H9 (cell line): Measurements from ENCODE around the gene GLMP. TPM values are rescaled to one million over a fixed set of nuclear protein-coding genes. Genes with fewer than 3 reads are reported as not detected.

Experiments
- DNase-seq: peaks from one replicate; pipeline ENCODE4 v3.0.0-alpha.2; 2017
- H2AFZ ChIP-seq: one replicate; pipeline ENCODE4 v1.6.1; 2013; ENCODE audit warnings: mild to moderate bottlenecking, low read length, control low read depth, moderate library complexity
- H2AK5ac ChIP-seq: 2 replicates; pipeline ENCODE4 v1.6.1; 2013; ENCODE audit warnings: low read length, control low read depth, mixed read lengths; ENCODE audit not compliant: insufficient read length
- H2BK120ac ChIP-seq: one replicate; pipeline ENCODE4 v1.6.1; 2013; ENCODE audit warnings: low read depth, mild to moderate bottlenecking, low read length, control low read depth, inconsistent platforms; ENCODE audit not compliant: poor library complexity, severe bottlenecking
- H2BK12ac ChIP-seq: 2 replicates; pipeline ENCODE4 v1.6.1; 2013; ENCODE audit warnings: low read length, control low read depth, mixed read lengths, low read depth; ENCODE audit not compliant: insufficient read length
- H2BK15ac ChIP-seq: 2 replicates; pipeline ENCODE4 v1.6.1; 2013; ENCODE audit warnings: low read depth, low read length, control low read depth
- H2BK20ac ChIP-seq: one replicate; pipeline ENCODE4 v1.6.1; 2013; ENCODE audit warnings: low read depth, mild to moderate bottlenecking, low read length, control low read depth, inconsistent platforms; ENCODE audit not compliant: poor library complexity, severe bottlenecking
- H2BK5ac ChIP-seq: 2 replicates; pipeline ENCODE4 v1.6.1; 2013; ENCODE audit warnings: low read length, control low read depth, mixed read lengths; ENCODE audit not compliant: insufficient read length
- H3K14ac ChIP-seq: 2 replicates; pipeline ENCODE4 v1.6.1; 2013; ENCODE audit warnings: low read length, control low read depth; ENCODE audit not compliant: insufficient read depth
- H3K18ac ChIP-seq: 2 replicates; pipeline ENCODE4 v1.6.1; 2013; ENCODE audit warnings: low read depth, mild to moderate bottlenecking, mixed read lengths, low read length, control low read depth; ENCODE audit not compliant: insufficient read length
- H3K23ac ChIP-seq: 2 replicates; pipeline ENCODE4 v1.6.1; 2013; ENCODE audit warnings: low read length, control low read depth, mixed read lengths, low read depth; ENCODE audit not compliant: insufficient read length
- H3K23me2 ChIP-seq: 2 replicates; pipeline ENCODE4 v1.6.1; 2013; ENCODE audit warnings: low read depth, mild to moderate bottlenecking, mixed read lengths, low read length, control low read depth; ENCODE audit not compliant: insufficient read length, poor library complexity, severe bottlenecking
- H3K27ac ChIP-seq: 2 replicates; pipeline ENCODE4 v1.5.1; 2013; ENCODE audit warnings: low read length, control low read depth, mixed read lengths, low read depth; ENCODE audit not compliant: insufficient read length
- H3K27me3 ChIP-seq: 2 replicates; pipeline ENCODE4 v1.6.1; 2013; ENCODE audit warnings: low read length, control low read depth, inconsistent platforms; ENCODE audit not compliant: insufficient read depth
- H3K4ac ChIP-seq: 2 replicates; pipeline ENCODE4 v1.6.1; 2013; ENCODE audit warnings: low read depth, mild to moderate bottlenecking, control low read depth, inconsistent platforms, low read length, moderate library complexity
- H3K4me1 ChIP-seq: 2 replicates; pipeline ENCODE4 v1.6.1; 2013; ENCODE audit warnings: low read length, control low read depth, inconsistent platforms; ENCODE audit not compliant: insufficient read depth
- H3K4me2 ChIP-seq: 2 replicates; pipeline ENCODE4 v1.6.1; 2013; ENCODE audit warnings: low read length, control low read depth, mixed read lengths; ENCODE audit not compliant: insufficient read length, insufficient read depth
- H3K56ac ChIP-seq: 2 replicates; pipeline ENCODE4 v1.6.1; 2013; ENCODE audit warnings: low read depth, mild to moderate bottlenecking, mixed read lengths, low read length, control low read depth; ENCODE audit not compliant: insufficient read length
- H3K79me1 ChIP-seq: 2 replicates; pipeline ENCODE4 v1.6.1; 2013; ENCODE audit warnings: low read depth, mild to moderate bottlenecking, moderate library complexity, low read length, control low read depth, inconsistent platforms; ENCODE audit not compliant: insufficient read depth, poor library complexity, severe bottlenecking
- H3K79me2 ChIP-seq: 2 replicates; pipeline ENCODE4 v1.6.1; 2013; ENCODE audit warnings: low read length, control low read depth, inconsistent platforms; ENCODE audit not compliant: insufficient read depth
- H3K9ac ChIP-seq: 2 replicates; pipeline ENCODE4 v1.6.1; 2013; ENCODE audit warnings: low read length, control low read depth, mixed read lengths; ENCODE audit not compliant: insufficient read length; ENCODE audit errors: extremely low read depth
- H3K9me3 ChIP-seq: one replicate; pipeline ENCODE4 v1.6.1; 2013; ENCODE audit warnings: low read depth, low read length, inconsistent platforms; ENCODE audit not compliant: control insufficient read depth
- H3T11ph ChIP-seq: one replicate; pipeline ENCODE4 v1.6.1; 2013; ENCODE audit warnings: mild to moderate bottlenecking, low read length, control low read depth, inconsistent platforms
- H4K20me1 ChIP-seq: one replicate; pipeline ENCODE4 v1.6.1; 2013; ENCODE audit not compliant: control insufficient read depth, insufficient read length, insufficient read depth
- H4K5ac ChIP-seq: 2 replicates; pipeline ENCODE4 v1.6.1; 2013; ENCODE audit warnings: low read depth, mild to moderate bottlenecking, mixed read lengths, low read length, control low read depth; ENCODE audit not compliant: insufficient read length
- H4K8ac ChIP-seq: replicated peaks from 2 replicates; pipeline ENCODE4 v1.6.1; 2013; ENCODE audit warnings: low read length, control low read depth, mixed read lengths, low read depth; ENCODE audit not compliant: insufficient read length
- H4K91ac ChIP-seq: 2 replicates; pipeline ENCODE4 v1.6.1; 2013; ENCODE audit warnings: low read depth, mild to moderate bottlenecking, moderate library complexity, mixed read lengths, low read length, control low read depth; ENCODE audit not compliant: insufficient read length
- H3K27ac Mint-ChIP-seq, 3 experiments: 2 replicates in 2 of 3; 3 replicates in 1 of 3; pipeline ENCODE4 v1.8.0; 2020 to 2021; ENCODE audit warnings: mixed read lengths in 3 of 3, mild to moderate bottlenecking in 1 of 3, moderate library complexity in 1 of 3
- H3K27me3 Mint-ChIP-seq: 2 replicates; pipeline ENCODE4 v1.8.0; 2021; ENCODE audit warnings: low read depth, mild to moderate bottlenecking, moderate library complexity, mixed read lengths
- H3K36me3 Mint-ChIP-seq, 3 experiments: 2 replicates in 2 of 3; 3 replicates in 1 of 3; pipeline ENCODE4 v1.8.0; 2020 to 2021; ENCODE audit warnings: low read depth in 3 of 3, mixed read lengths in 3 of 3; ENCODE audit not compliant: insufficient read depth in 1 of 3
- H3K4me1 Mint-ChIP-seq, 2 experiments: 2 replicates each; pipeline ENCODE4 v1.8.0; 2020; ENCODE audit warnings: mixed read lengths in 2 of 2
- H3K4me3 Mint-ChIP-seq, 2 experiments: 2 replicates in 1 of 2; 3 replicates in 1 of 2; pipeline ENCODE4 v1.8.0; 2020 to 2021; ENCODE audit warnings: mild to moderate bottlenecking in 2 of 2, mixed read lengths in 2 of 2, moderate library complexity in 1 of 2
- H3K9me3 Mint-ChIP-seq, 2 experiments: 2 replicates in 1 of 2; 3 replicates in 1 of 2; pipeline ENCODE4 v1.8.0; 2020; ENCODE audit warnings: mild to moderate bottlenecking in 2 of 2, mixed read lengths in 2 of 2, moderate library complexity in 1 of 2
- CTCF ChIP-seq: fragments of 200-600 bp; sonication (generic); conservative IDR thresholded peaks from 3 replicates; pipeline ENCODE4 v1.8.0; 2021; ENCODE audit warnings: antibody characterized with exemption, mild to moderate bottlenecking
- WGBS: extraction: QIAGEN DNeasy Blood & Tissue Kit; methylation state at CpG from one replicate; pipeline ENCODE4 v1.1.7; 2013; ENCODE audit warnings: missing lambda C conversion rate, low lambda C conversion rate, mixed read lengths; ENCODE audit not compliant: insufficient read length; ENCODE audit errors: extremely low coverage; 5-methylcytosine and 5-hydroxymethylcytosine counted together
- total RNA-seq: library from RNA; stranded (reverse); gene quantifications from 2 replicates; pipeline ENCODE4 v1.2.1, GENCODE V29; 2021

GLMP gene
- total RNA-seq, 1 experiment from 2014 or later = 49.2 TPM

DNA sequence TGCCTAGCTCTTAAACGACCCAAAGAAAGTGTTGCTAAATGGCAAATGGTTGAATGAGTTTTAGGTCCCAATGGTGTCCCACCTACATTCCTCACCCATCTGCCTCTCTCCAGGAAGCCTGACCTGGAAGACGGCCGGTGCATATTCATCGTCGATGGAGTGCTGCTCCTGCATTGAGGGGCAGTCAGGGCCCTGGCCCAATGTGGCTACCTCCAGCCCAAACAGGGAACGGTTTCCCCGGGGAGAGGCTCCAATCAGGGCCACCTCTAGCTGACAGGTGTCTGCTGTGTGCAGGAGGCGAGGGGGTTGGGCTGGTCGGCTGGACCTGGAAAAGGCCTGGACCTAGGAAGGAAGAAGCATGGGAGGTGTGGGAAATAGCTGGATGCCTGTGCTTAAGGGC is 1.6 kb downstream of the GLMP start:
- H3K4me3 Mint-ChIP-seq = peak overlapping the region in 1 of 2 experiments; percentile 9; a peak in 1 of 5 replicates

More for the DNA sequence above, 1.6 kb downstream of the GLMP start:
- Histone ChIP-seq H4K91ac (no peak overlapping the region), H3K4ac (no peak overlapping the region), H3K23ac (no peak overlapping the region), H3K27ac (no peak overlapping the region), H3T11ph (no peak overlapping the region), H2BK12ac (no peak overlapping the region), H3K9me3 (no peaks in the 10 kb centered on the region), H3K14ac (no peak overlapping the region), H3K23me2 (peaks cover 8% of the 10 kb centered on the region), H4K5ac (no peak overlapping the region), H3K79me1 (no peaks in the 10 kb centered on the region), H4K20me1 (no peaks in the 10 kb centered on the region), H3K4me2 (no peak overlapping the region), H2BK20ac (no peak overlapping the region), H3K9ac (no peak overlapping the region), H2BK5ac (no peak overlapping the region), H2BK15ac (no peak overlapping the region), H4K8ac (no peak overlapping the region), H2AK5ac (no peak overlapping the region), H2AFZ (no peak overlapping the region), H3K56ac (no peak overlapping the region), H3K27me3 (no peaks in the 10 kb centered on the region; the same call in 1 of the 2 replicates), H3K4me1 (no peaks in the 10 kb centered on the region; the same call in 1 of the 2 replicates), H3K79me2 (no peaks in the 10 kb centered on the region), H3K18ac (no peak overlapping the region), H2BK120ac (no peak overlapping the region)
- Mint-ChIP-seq H3K27ac (no peak overlapping the region), H3K4me1 (peaks cover 10 to 18% of the 10 kb centered on the region in 2 experiments), H3K27me3 (peaks cover under 1% of the 10 kb centered on the region), H3K9me3 (no peaks in the 10 kb centered on the region; a peak in 1 of 5 replicates), H3K36me3 (peaks cover 4 to 15% (median 4%) of the 10 kb centered on the region in 3 experiments; a peak in 5 of 7 replicates)
- TF ChIP-seq CTCF = no peak
- WGBS = no CpG with 5 or more reads among the region's 9 CpGs
- no peak for DNase-seq
